Mucosa of gallbladder (tissue), 1 donor: ENCODE measurements around the gene SLAMF9. TPM values are rescaled to one million over a fixed set of nuclear protein-coding genes. Genes with fewer than 3 reads are reported as not detected.

Source experiments
- DNase-seq: peaks from one replicate; pipeline ENCODE4 v3.0.0-alpha.2; 2020; ENCODE audit warnings: low spot score
- total RNA-seq: library from RNA; stranded (reverse); gene quantifications from one replicate; pipeline ENCODE4 v1.2.1, GENCODE V29; 2021
- donor health status: DM: no; HTN: no; CAD: no.

SLAMF9 gene
- total RNA-seq, 1 donor from 2014 or later, result not detected

GRCh38 chr1:159946242-159947187, 7.5 kb downstream of the SLAMF9 start:
- DNase-seq, result no peak

- DNase-seq, result peak; percentile 86
Observed at GRCh38 chr1:159945483-159946241, 8.4 kb downstream of the SLAMF9 start, which contains the start of gene IGSF9. IGSF9 (minus strand) TSS chr1:159945613; CDS start chr1:159943454, 2,159 bp downstream.

- DNase-seq, result no peak
Observed at GRCh38 chr1:159944623-159945455, 9.2 kb downstream of the SLAMF9 start.

- DNase-seq, result no peak
Observed at GRCh38 chr1:159943908-159944622, 10.0 kb downstream of the SLAMF9 start.

GRCh38 chr1:159943278-159943640, 10.8 kb downstream of the SLAMF9 start:
- DNase-seq, result no peak

- no peak for DNase-seq
Observed at GRCh38 chr1:159942632-159943277, 11.3 kb downstream of the SLAMF9 start.

GRCh38 chr1:159941591-159942560, 12.2 kb downstream of the SLAMF9 start:
- DNase-seq, result no peak

GRCh38 chr1:159941141-159941540, 12.9 kb downstream of the SLAMF9 start:
- DNase-seq, result no peak

- no peak for DNase-seq
Observed at GRCh38 chr1:159940006-159940620, 13.9 kb downstream of the SLAMF9 start.

GRCh38 chr1:159939678-159940002, 14.4 kb downstream of the SLAMF9 start:
- no peak for DNase-seq

- DNase-seq, result no peak
Observed at GRCh38 chr1:159938905-159939677, 14.9 kb downstream of the SLAMF9 start.

- no peak for DNase-seq
Observed at GRCh38 chr1:159938211-159938852, 15.7 kb downstream of the SLAMF9 start.

GRCh38 chr1:159937054-159937750, 16.8 kb downstream of the SLAMF9 start:
- DNase-seq, result no peak

GRCh38 chr1:159936273-159936904, 17.6 kb downstream of the SLAMF9 start:
- peak; percentile 75 for DNase-seq

- no peak for DNase-seq
Observed at GRCh38 chr1:159935719-159936272, 18.2 kb downstream of the SLAMF9 start.

GRCh38 chr1:159935305-159935704, 18.7 kb downstream of the SLAMF9 start:
- DNase-seq, result no peak
